Spleen (tissue), 7 donors: Measurements from ENCODE around the gene CUTA.

Source experiments
- POLR2A ChIP-seq, 3 donors: fragments of 450-650 bp; IDR thresholded peaks; one replicate each; pipeline ENCODE4 v1.5.1; 2017; ENCODE audit warnings: antibody characterized with exemption in 3 of 3, mild to moderate bottlenecking in 1 of 3
- TF ChIP-seq, protein P1 (sequence below), 11 experiments: fragments of 200-600 bp in 7 of 11; fragments of 450-650 bp in 4 of 11; sonication (generic) in 4 of 11; IDR thresholded peaks in 8 of 11; conservative IDR thresholded peaks in 3 of 11; 1 replicate in 7 of 11; 2 replicates in 4 of 11; pipeline versions ENCODE4 v1.4.0 to v1.8.0; 2016 to 2021; ENCODE audit warnings: antibody characterized with exemption in 11 of 11, inconsistent platforms in 4 of 11, mild to moderate bottlenecking in 1 of 11
- donor health status: DM: no; HTN: no; CAD: no; lungs with moderate emphysema.
- donor health status: DM: no; HTN: no; CAD: no.
- donor health status: DM: no; HTN: no; CAD: no.

GRCh38 chr6:33441457-33441856, 23.6 kb upstream of the CUTA start:
- TF ChIP-seq POLR2A (IDR thresholded peaks at IDR 0.05): no peak
- TF ChIP-seq, protein P1, sequence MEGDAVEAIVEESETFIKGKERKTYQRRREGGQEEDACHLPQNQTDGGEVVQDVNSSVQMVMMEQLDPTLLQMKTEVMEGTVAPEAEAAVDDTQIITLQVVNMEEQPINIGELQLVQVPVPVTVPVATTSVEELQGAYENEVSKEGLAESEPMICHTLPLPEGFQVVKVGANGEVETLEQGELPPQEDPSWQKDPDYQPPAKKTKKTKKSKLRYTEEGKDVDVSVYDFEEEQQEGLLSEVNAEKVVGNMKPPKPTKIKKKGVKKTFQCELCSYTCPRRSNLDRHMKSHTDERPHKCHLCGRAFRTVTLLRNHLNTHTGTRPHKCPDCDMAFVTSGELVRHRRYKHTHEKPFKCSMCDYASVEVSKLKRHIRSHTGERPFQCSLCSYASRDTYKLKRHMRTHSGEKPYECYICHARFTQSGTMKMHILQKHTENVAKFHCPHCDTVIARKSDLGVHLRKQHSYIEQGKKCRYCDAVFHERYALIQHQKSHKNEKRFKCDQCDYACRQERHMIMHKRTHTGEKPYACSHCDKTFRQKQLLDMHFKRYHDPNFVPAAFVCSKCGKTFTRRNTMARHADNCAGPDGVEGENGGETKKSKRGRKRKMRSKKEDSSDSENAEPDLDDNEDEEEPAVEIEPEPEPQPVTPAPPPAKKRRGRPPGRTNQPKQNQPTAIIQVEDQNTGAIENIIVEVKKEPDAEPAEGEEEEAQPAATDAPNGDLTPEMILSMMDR (IDR thresholded peaks at IDR 0.05 in 8 of 11, conservative IDR thresholded peaks at IDR 0.05 in 3 of 11): no peak
